Lung (tissue), 12 donors: Measurements from ENCODE around the gene FANCD2OS. TPM values are rescaled to one million over a fixed set of nuclear protein-coding genes. Genes with fewer than 3 reads are reported as not detected.
A peak's percentile ranks its signal among the peaks of the same experiment; 100 is the strongest.
"Not testable (repeated sequence)": the region's sequence is repeated elsewhere in the genome, so short reads cannot be mapped to it uniquely, and the experiment has no call there.

Source experiments
- ATAC-seq: fragments of 200-7000 bp; cut with Tn5 transposase; one replicate; pipeline ENCODE4 v1.9.1; 2020; ENCODE audit warnings: moderate number of reproducible peaks; ENCODE audit not compliant: insufficient read depth, low FRiP score
- DNase-seq, 3 donors: peaks; one replicate each; pipeline ENCODE4 v3.0.0-alpha.2; 2013 to 2017
- H3K27ac ChIP-seq, 2 donors: one replicate each; pipeline ENCODE4 v1.5.1; 2013; ENCODE audit warnings: mild to moderate bottlenecking in 2 of 2, moderate library complexity in 2 of 2, control low read depth in 1 of 2, inconsistent platforms in 1 of 2, low read depth in 1 of 2, low read length in 1 of 2
- H3K27me3 ChIP-seq, 3 donors: one replicate each; pipeline ENCODE4 v1.5.1; 2013; ENCODE audit warnings: low read length in 2 of 3; ENCODE audit not compliant: control insufficient read depth in 3 of 3, insufficient read depth in 3 of 3
- H3K36me3 ChIP-seq, 4 donors: one replicate each; pipeline ENCODE4 v1.5.1; 2013; ENCODE audit warnings: low read length in 4 of 4, mild to moderate bottlenecking in 1 of 4, moderate library complexity in 1 of 4; ENCODE audit not compliant: control insufficient read depth in 4 of 4, insufficient read depth in 4 of 4
- H3K4me1 ChIP-seq, 5 donors: one replicate each; pipeline ENCODE4 v1.5.1; 2013; ENCODE audit warnings: low read length in 5 of 5, mild to moderate bottlenecking in 2 of 5, moderate library complexity in 1 of 5; ENCODE audit not compliant: control insufficient read depth in 5 of 5, insufficient read depth in 5 of 5
- H3K4me3 ChIP-seq: one replicate; pipeline ENCODE4 v1.5.1; 2013; ENCODE audit warnings: mild to moderate bottlenecking, control low read depth, moderate library complexity
- H3K9ac ChIP-seq, 2 donors: one replicate each; pipeline ENCODE4 v1.5.1; 2013; ENCODE audit warnings: low read length in 2 of 2, control low read depth in 1 of 2; ENCODE audit not compliant: insufficient read depth in 1 of 2
- H3K9me3 ChIP-seq, 4 donors: one replicate each; pipeline ENCODE4 v1.5.1; 2013; ENCODE audit warnings: low read length in 3 of 4, mild to moderate bottlenecking in 1 of 4, moderate library complexity in 1 of 4; ENCODE audit not compliant: control insufficient read depth in 4 of 4, insufficient read depth in 3 of 4
- CTCF ChIP-seq: IDR thresholded peaks from 2 replicates; pipeline ENCODE4 v1.5.1; 2012; ENCODE audit warnings: mild to moderate bottlenecking; ENCODE audit errors: control extremely low read depth, extremely low read depth
- WGBS, 2 donors: extraction: QIAGEN DNeasy Blood & Tissue Kit; methylation state at CpG; one replicate each; pipeline ENCODE4 v1.1.7; 2013; 5-methylcytosine and 5-hydroxymethylcytosine counted together
- polyA plus RNA-seq, 2 donors: library from polyadenylated mRNA; stranded (reverse); fragments of 200-250 nt; gene quantifications; one replicate each; pipeline ENCODE4 v1.2.1, GENCODE V29; 2013
- total RNA-seq, 2 donors: library from RNA; depleted of rRNA in 1 of 2; stranded (reverse); fragments of >200 nt in 1 of 2; gene quantifications; one replicate each; pipeline ENCODE4 v1.2.1, GENCODE V29; 2014 to 2021
- donor health status: control.
- donor health status: control.
- donor health status: Bipolar disorder and iron deficiency.
- donor health status: healthy.
- donor health status: DM: yes; HTN: yes; CAD: no.

The FANCD2OS gene
- total and polyA plus RNA-seq, 4 donors: not detected

DNA sequence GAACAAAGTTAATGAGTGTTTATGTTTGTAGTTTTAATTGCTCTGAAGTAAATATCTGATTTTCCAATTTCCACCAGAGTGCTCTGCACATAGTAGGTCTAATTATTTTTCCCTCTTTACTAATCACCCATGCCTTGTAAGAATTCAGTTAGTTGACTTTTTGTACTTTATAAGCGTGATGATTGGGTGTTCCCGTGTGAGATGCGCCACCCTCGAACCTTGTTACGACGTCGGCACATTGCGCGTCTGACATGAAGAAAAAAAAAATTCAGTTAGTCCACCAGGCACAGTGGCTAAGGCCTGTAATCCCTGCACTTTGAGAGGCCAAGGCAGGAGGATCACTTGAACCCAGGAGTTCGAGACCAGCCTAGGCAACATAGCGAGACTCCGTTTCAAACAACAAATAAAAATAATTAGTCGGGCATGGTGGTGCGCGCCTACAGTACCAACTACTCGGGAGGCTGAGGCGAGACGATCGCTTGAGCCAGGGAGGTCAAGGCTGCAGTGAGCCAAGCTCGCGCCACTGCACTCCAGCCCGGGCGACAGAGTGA lies 33.0 kb upstream of the FANCD2OS start:
- WGBS, 2 donors: 85 to 86% methylated on average over 23 of the region's 23 CpGs
- DNase-seq: no peak
- no peak overlapping the region for H3K9ac ChIP-seq

GRCh38 chr3:10137178-10137577 lies 29.1 kb upstream of the FANCD2OS start:
- no peak for DNase-seq
- Histone ChIP-seq H3K27ac (no peak overlapping the region), H3K9ac (no peak overlapping the region), H3K4me1 (no peaks in the 10 kb centered on the region), H3K4me3 (no peak overlapping the region), H3K27me3 (no peaks in the 10 kb centered on the region), H3K9me3 (no peaks in the 10 kb centered on the region), H3K36me3 (no peaks in the 10 kb centered on the region)
- ATAC-seq: no peak
- TF ChIP-seq CTCF: no peak
- 82 to 88% methylated on average over 4 of the region's 4 CpGs for WGBS, 2 donors

More for the DNA sequence above, 33.0 kb upstream of the FANCD2OS start:
- peaks cover 0 to 11% (median 8%) of the 10 kb centered on the region in 5 donors for H3K4me1 ChIP-seq
- ATAC-seq: no peak
- H3K36me3 ChIP-seq: peaks cover 0 to 2% (median 0%) of the 10 kb centered on the region in 4 donors
- no peaks in the 10 kb centered on the region for H3K9me3 ChIP-seq
- no peaks in the 10 kb centered on the region for H3K27me3 ChIP-seq
- no peak overlapping the region for H3K4me3 ChIP-seq
- peak overlapping the region in 1 of 2 donors; percentile 59 for H3K27ac ChIP-seq
- TF ChIP-seq CTCF: no peak

DNA sequence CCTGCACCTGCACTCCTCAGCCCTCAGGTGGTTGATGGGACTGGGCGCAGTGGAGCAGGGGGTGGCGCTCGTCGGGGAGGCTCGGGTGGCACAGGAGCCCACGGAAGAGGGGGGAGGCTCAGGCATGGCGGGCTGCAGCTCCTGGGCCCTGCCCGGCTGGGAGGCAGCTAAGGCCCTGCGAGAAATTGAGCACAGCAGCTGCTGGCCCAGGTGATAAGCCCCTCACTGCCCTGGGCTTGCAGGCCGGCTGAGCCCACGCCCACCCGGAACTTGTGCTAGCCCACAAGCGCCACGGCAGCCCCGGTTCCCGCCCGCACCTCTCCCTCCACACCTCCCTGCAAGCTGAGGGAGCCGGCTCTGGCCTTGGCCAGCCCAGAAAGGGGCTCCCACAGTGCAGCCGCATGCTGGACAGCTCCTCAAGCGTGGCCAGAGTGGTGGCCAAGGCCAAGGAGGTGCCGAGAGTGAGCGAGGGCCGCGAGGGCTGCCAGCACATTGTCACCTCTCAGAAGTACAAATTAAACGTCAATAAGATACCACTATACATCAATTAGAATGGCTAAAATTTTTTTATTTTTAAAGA lies 28.5 kb upstream of the FANCD2OS start:
- H3K27ac ChIP-seq: no peak overlapping the region
- H3K9me3 ChIP-seq: no peaks in the 10 kb centered on the region
- ATAC-seq (no peak), DNase-seq (no peak)
- H3K27me3 ChIP-seq: no peaks in the 10 kb centered on the region
- H3K36me3 ChIP-seq: no peaks in the 10 kb centered on the region
- no peak for TF ChIP-seq CTCF
- H3K9ac ChIP-seq: no peak overlapping the region
- H3K4me1 ChIP-seq: no peaks in the 10 kb centered on the region
- WGBS, 2 donors: 91 to 96% methylated on average over 24 to 25 of the region's 25 CpGs
- no peak overlapping the region for H3K4me3 ChIP-seq

DNA sequence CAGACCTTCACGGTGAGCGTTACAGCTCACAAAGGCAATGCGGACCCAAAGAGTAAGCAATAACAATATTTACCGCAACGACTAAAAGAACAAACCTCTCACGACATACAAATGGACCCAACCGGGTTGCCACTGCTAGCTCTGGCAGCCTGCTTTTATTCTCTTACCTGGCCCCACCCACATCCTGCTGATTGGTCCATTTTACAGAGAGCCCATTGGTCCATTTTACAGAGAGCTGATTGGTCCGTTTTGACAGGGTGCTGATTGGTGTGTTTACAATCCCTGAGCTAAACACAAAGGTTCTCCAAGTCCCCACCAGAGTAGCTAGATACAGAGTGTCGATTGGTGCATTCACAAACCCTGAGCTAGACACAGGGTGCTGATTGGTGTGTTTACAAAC lies 27.8 kb upstream of the FANCD2OS start:
- H3K27ac ChIP-seq, H3K9ac ChIP-seq, ATAC-seq, H3K4me1 ChIP-seq, DNase-seq, H3K36me3 ChIP-seq, H3K27me3 ChIP-seq, H3K9me3 ChIP-seq, H3K4me3 ChIP-seq: not testable (repeated sequence)
- 89 to 91% methylated on average over 9 of the region's 9 CpGs for WGBS, 2 donors
